ENCODE results near the gene ZNF473.

DNA sequence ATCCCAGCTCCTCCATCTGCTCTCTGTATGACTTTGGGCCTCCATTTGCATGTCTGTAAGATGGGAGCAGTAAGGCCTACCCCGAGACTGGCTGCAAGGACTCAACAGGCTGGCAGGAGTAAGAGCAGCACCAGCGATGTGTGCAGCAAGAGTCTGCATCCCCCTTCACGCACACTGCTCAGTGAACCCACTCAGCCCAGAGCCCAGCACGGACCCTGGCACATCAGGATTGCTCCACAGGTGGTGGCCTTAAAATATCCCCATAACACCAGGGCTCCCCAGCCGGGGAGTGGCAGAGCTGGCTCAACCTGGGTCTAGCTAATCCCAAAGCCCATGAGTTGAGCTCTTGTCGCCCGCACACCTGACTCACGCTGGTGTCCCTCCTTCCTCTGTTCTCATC is 24.0 kb upstream of the ZNF473 start:
- no peak for TF ChIP-seq ZNF384 (IDR thresholded peaks at IDR 0.05)
- TF ChIP-seq ELF4 (IDR thresholded peaks at IDR 0.05), result no peak
- TF ChIP-seq L3MBTL2 (conservative IDR thresholded peaks at IDR 0.05), result no peak
- TF ChIP-seq SP1 (IDR thresholded peaks at IDR 0.05), result no peak
- no peak for TF ChIP-seq FOXA1 (IDR thresholded peaks at IDR 0.05)
- no peak for TF ChIP-seq BHLHE40 (IDR thresholded peaks at IDR 0.05; ENCODE audit: borderline replicate concordance)
- no peak for TF ChIP-seq LEF1 (IDR thresholded peaks at IDR 0.05; ENCODE audit: borderline replicate concordance)
- TF ChIP-seq NFRKB (IDR thresholded peaks at IDR 0.05), result no peak
- no peak for TF ChIP-seq SUZ12 (IDR thresholded peaks at IDR 0.05)
- no peak for TF ChIP-seq TARDBP (IDR thresholded peaks at IDR 0.05)
